Measurements from ENCODE around the gene NDUFB5. TPM values are rescaled to one million over a fixed set of nuclear protein-coding genes. Genes with fewer than 3 reads are reported as not detected.

NDUFB5 gene
- total and polyA plus RNA-seq, 12 donors = 108 to 395 (median 373) TPM

DNA sequence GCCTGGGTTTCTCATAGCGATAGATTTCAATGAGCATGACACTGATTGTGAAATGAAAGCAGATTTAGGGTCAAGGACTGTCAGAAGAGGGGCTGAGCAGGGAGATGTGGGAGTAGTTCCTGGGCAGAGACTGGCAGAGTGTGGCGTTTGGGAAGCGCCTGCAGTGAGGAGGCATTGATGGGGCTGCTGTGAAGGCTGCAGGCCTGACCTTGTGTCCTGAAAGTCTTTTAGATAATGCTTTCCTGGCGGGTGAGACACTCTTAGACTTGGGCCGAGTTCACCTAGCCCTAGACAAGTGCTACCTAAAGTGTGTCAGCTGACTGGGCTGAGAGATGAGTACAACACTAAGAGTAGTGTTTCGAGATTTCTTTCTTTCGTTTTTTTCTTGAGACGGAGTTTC is 68.9 kb downstream of the NDUFB5 start:
- H3K27me3 ChIP-seq = no peaks in the 10 kb centered on the region
- H3K27ac ChIP-seq = peak overlapping the region in 8 of 10 donors; percentile 5 to 58 (median 32)
- TF ChIP-seq, protein P1, sequence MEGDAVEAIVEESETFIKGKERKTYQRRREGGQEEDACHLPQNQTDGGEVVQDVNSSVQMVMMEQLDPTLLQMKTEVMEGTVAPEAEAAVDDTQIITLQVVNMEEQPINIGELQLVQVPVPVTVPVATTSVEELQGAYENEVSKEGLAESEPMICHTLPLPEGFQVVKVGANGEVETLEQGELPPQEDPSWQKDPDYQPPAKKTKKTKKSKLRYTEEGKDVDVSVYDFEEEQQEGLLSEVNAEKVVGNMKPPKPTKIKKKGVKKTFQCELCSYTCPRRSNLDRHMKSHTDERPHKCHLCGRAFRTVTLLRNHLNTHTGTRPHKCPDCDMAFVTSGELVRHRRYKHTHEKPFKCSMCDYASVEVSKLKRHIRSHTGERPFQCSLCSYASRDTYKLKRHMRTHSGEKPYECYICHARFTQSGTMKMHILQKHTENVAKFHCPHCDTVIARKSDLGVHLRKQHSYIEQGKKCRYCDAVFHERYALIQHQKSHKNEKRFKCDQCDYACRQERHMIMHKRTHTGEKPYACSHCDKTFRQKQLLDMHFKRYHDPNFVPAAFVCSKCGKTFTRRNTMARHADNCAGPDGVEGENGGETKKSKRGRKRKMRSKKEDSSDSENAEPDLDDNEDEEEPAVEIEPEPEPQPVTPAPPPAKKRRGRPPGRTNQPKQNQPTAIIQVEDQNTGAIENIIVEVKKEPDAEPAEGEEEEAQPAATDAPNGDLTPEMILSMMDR (IDR thresholded peaks at IDR 0.05) = no peak
- H3K36me3 ChIP-seq = no peaks in the 10 kb centered on the region
- no peak overlapping the region for H3K4me3 ChIP-seq
- DNase-seq = no peak
- WGBS, 2 donors = 63 to 73% methylated on average over 8 of the region's 8 CpGs
- ATAC-seq = peak in 7 of 8 donors; percentile 14 to 83 (median 35)
- intact Hi-C loops (cut with DNase I) = no loop called here
- peaks cover 0 to 54% (median 25%) of the 10 kb centered on the region in 9 donors for H3K4me1 ChIP-seq
- no peaks in the 10 kb centered on the region for H3K9me3 ChIP-seq

DNA sequence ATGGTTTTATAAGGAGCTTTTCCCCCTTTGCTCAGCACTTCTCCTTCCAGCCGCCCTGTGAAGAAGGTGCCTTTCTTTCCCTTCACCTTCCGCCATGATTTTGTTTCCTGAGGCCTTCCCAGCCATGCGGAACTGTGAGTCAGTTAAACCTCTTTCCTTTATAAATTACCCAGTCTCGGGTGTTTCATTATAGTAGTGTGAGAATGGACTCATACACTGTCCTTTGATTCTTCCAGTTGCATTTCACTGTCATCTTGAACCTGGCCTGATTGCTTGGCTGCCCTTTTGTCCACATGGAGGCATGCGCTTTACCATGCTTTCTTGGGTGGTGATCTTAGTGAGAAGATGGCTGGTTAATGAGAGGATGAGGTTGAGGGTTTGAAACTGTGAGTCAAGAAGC is 71.5 kb downstream of the NDUFB5 start:
- 96 to 97% methylated on average over 5 of the region's 5 CpGs for WGBS, 2 donors
- H3K27ac ChIP-seq = peak overlapping the region in 2 of 10 donors; percentile 11 to 17
- ATAC-seq = no peak

More for the DNA sequence above, 71.5 kb downstream of the NDUFB5 start:
- Histone ChIP-seq H3K36me3 (no peaks in the 10 kb centered on the region), H3K4me3 (no peak overlapping the region), H3K27me3 (no peaks in the 10 kb centered on the region), H3K9me3 (no peaks in the 10 kb centered on the region), H3K4me1 (peaks cover 0 to 57% (median 19%) of the 10 kb centered on the region in 9 donors)
- TF ChIP-seq, protein P1 (IDR thresholded peaks at IDR 0.05) = no peak
- intact Hi-C loops (cut with DNase I) = no loop called here
- DNase-seq = no peak

Other genes with a start within 250 kb of the NDUFB5 start
- 10 to 100 TPM; 12.4 to 48.2 (median 13.4) TPM for gene GNB4, start 153.3 kb upstream of the NDUFB5 start, total RNA-seq
- 1 to 10 TPM; 6.6 to 8.3 TPM for gene GNB4, start 153.3 kb upstream of the NDUFB5 start, polyA plus RNA-seq
- gene ACTL6A, start 41.9 kb upstream of the NDUFB5 start, total RNA-seq = 10 to 100 TPM; 13.5 to 22.5 (median 17.2) TPM
- 10 to 100 TPM; 20.5 to 42.7 TPM for gene ACTL6A, start 41.9 kb upstream of the NDUFB5 start, polyA plus RNA-seq
- gene MRPL47, start 156 bp upstream of the NDUFB5 start, total RNA-seq = 10 to 100 TPM; 44.3 to 67.9 (median 51.7) TPM
- gene MRPL47, start 156 bp upstream of the NDUFB5 start, polyA plus RNA-seq = 100 to 1,000 TPM in 1 of 2 donors, 10 to 100 TPM in 1; 79.2 to 160 TPM
- 100 to 1,000 TPM; 101 to 181 (median 154) TPM for gene USP13, start 48.2 kb downstream of the NDUFB5 start, total RNA-seq
- 10 to 100 TPM; 13.7 to 22.2 TPM for gene USP13, start 48.2 kb downstream of the NDUFB5 start, polyA plus RNA-seq